Effector CD8-positive, alpha-beta T cell (primary cell): ENCODE results near the gene CDK14.

Source experiments
- DNase-seq: peaks from one replicate; lab custom pipeline; 2025; lab: John Stamatoyannopoulos, UW

CDK14 gene

GRCh38 chr7:91005841-91006240, 409.7 kb downstream of the CDK14 start:
- no peak for DNase-seq

- DNase-seq: no peak
These were observed 411.2 kb downstream of the CDK14 start for GRCh38 chr7:91007371-91007770.

GRCh38 chr7:91013078-91013477, 417.0 kb downstream of the CDK14 start:
- DNase-seq: no peak

GRCh38 chr7:91019686-91020385, 423.7 kb downstream of the CDK14 start:
- DNase-seq: no peak

- no peak for DNase-seq
These were observed 424.7 kb downstream of the CDK14 start for GRCh38 chr7:91020636-91021385.

- DNase-seq: no peak
These were observed 425.8 kb downstream of the CDK14 start for GRCh38 chr7:91021956-91022355.

- no peak for DNase-seq
These were observed 429.8 kb downstream of the CDK14 start for GRCh38 chr7:91025906-91026390.

GRCh38 chr7:91029688-91030087, 433.6 kb downstream of the CDK14 start:
- no peak for DNase-seq

- DNase-seq: no peak
These were observed 434.7 kb downstream of the CDK14 start for GRCh38 chr7:91030680-91031380.

GRCh38 chr7:91031757-91032156, 435.6 kb downstream of the CDK14 start:
- no peak for DNase-seq

GRCh38 chr7:91033574-91033973, 437.5 kb downstream of the CDK14 start:
- no peak for DNase-seq

GRCh38 chr7:91034459-91035368, 438.6 kb downstream of the CDK14 start:
- no peak for DNase-seq

- no peak for DNase-seq
These were observed 442.9 kb downstream of the CDK14 start for GRCh38 chr7:91039033-91039432.

GRCh38 chr7:91041141-91041540, 445.0 kb downstream of the CDK14 start:
- no peak for DNase-seq

- no peak for DNase-seq
These were observed 445.9 kb downstream of the CDK14 start for GRCh38 chr7:91041901-91042484.

- no peak for DNase-seq
These were observed 447.1 kb downstream of the CDK14 start for GRCh38 chr7:91043186-91043585.

- no peak for DNase-seq
These were observed 448.0 kb downstream of the CDK14 start for GRCh38 chr7:91043924-91044645.

- DNase-seq: no peak
These were observed 449.5 kb downstream of the CDK14 start for GRCh38 chr7:91045606-91046005.

GRCh38 chr7:91046322-91047089, 450.4 kb downstream of the CDK14 start:
- DNase-seq: no peak

- DNase-seq: no peak
These were observed 451.5 kb downstream of the CDK14 start for GRCh38 chr7:91047636-91048035.
